ENCODE results near the gene ISM2.

ISM2 gene

GRCh38 chr14:77507762-77508161 is 9.1 kb upstream of the ISM2 start:
- no peak for DNase-seq

DNA sequence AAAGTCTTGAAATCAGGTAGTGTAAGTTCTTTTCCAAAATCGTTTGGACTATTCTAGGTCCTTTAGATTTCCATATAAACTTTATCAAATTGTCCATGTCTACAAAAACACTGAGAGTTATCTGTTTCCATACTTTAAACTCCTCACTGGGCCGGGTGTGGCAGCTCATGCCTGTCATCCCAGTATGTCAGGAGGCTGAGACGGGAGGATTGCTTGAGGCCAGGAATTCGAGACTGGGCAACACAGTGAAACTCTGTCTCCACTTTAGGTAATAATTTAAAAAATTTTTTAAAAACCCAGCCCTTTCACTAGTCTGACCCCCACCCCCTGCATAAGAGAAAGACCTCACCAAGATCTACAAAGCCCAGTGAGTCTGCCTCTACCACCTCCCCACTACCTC is 6.4 kb upstream of the ISM2 start:
- no peak for DNase-seq

DNA sequence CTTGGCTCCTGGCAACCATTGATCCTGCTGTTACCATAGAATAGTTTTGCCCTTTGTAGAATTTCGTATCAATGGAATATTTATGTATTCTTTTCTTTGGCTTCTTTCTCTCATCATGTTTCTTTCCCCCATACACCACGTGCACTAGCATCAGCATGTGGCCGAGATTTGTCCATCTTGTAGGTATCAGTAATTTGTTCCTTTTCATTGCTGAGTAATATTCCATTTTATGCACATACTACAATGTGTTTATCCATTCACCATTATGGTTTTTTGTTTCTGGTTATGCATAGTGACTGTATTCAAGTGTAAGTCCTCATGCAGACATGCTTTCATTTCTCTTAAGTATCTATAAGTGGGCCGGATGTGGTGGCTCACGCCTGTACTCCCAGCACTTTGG is 4.5 kb upstream of the ISM2 start:
- no peak for DNase-seq

GRCh38 chr14:77502109-77502782 is 3.6 kb upstream of the ISM2 start:
- no peak for DNase-seq

DNA sequence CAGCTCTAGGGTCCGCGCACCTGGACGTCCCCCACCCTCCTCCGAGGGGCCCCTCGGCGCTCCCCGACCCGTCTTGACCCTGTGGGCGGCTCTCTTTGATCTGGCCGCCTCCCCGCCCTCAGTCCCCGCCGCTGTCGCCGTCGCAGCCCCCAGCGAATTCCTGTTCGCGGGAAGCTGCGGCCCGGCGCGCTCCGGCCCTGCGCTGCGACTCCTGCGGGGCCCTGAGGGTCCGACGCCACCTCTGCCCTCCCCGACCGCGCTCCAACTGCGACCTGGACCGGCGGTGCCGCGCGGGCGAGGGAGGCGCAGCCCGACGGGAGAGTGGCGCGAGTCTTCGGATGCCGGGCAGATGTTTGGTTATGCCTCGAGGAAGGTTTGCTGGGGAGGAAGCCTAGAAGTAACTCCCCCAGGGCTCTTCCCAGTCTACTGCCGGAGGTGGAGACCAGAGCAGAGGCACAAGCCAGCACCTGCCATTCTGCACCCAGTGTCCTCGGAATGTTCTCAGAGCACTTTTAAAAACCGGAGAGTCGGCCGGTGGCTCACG is 440 bp upstream of the ISM2 start:
- no peak for DNase-seq

DNA sequence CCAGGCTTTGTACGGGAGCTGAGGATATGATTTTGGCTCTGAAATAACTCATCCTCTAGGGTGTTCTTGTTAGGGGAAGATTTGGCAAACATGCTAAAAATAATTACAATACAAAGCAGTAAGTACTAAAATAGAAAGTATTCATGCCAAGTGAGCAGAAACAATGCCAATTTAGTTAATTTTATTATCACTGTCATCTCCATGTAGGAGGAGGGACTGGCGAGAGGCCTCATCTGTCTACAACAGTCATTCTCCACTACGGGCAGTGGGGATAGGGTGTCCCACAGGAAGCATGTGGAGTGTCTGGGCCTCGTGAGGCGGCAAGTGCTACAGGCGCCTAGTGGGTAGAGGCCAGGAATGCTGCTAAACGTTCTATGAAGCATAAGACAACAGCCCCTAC is 3.3 kb downstream of the ISM2 start:
- peak in 1 of 2 donors; percentile 6 for DNase-seq

DNA sequence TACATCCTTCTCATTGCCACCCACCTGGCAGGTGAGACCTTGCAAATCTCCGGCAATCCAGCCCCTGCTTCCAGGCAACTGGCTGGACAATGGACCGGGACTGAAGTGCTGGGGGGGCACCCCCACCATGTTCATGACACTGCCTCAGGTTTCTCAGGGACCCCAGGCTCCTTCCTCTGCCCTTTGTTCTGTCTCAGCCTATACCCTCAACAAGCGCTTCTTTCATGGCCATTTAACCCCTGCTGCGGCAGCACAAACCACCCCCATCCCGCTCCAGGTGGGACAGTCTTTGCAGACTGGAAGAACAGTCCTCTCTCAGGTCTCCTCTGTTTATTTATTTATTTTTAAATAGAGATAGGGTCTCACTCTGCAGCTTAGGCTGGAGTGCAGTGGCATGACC is 7.6 kb downstream of the ISM2 start:
- DNase-seq, result no peak

DNA sequence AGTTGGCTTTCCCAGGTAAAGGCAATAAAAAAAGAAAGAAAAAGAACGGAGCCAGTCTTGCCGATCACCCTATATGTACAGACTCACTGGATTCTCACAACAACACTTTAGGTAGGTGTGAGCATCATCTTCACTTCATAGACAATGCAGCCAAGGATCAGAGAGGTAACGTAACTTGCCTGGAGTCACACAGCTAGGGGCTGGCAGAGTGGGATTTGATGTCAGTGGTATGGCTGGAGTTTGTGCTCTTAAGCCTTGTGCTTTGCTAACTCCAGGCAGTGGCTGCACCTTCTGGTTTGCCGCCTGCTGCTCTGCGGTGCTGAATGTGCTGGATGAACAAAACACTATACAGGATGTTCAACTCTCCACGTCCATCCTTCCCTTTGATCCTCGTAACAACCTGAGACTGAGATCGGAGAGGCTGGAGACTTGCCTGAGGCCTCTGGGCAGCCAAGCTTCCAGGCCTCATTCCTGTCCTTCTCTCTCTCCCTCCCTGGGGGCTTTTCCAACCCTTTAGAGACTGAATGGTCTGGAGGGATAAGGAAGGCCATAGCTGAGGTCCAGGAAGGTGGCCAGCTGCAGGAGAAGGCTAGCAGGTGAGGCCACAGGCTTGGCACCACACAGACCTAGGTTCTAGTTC is 8.1 kb downstream of the ISM2 start:
- DNase-seq, result no peak

DNA sequence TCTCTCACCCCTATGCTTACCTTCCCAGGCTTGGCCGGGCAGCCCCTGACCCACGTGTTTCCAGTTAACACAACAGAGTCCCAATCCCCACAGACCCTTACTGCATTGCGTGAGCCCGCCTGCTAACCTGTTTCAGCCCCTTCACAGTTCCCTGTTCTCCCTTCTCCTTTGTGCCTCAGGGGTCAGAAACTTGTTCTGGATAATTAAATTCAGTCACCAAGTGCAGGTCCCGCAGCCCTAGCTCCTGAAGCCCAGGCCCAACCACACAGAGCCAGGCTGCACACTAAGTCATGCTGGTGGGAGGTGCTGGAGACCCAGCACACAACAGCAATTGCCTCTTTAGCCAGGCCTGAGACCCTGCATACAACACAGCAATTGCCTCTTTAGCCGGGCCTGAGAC is 9.6 kb downstream of the ISM2 start:
- DNase-seq, result no peak

DNA sequence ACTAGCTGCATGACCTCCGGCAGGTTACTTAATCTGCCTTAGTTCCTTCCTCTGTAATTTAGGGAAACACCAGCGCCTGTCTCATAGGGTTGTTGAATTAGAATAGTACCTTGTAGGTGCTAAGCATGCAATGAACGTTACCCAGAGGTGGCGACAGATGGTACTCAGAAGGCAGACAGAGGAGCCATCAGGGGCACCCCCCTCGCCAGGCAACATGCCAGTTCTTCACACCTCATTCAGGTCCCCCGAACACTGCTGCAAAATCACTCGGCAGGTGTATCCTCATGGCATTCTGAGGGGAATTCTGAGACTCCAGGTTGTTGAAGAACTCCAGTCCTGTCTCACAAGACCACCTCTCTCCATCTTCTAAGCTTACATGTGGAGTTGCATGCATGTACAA is 10.1 kb downstream of the ISM2 start:
- no peak for DNase-seq

DNA sequence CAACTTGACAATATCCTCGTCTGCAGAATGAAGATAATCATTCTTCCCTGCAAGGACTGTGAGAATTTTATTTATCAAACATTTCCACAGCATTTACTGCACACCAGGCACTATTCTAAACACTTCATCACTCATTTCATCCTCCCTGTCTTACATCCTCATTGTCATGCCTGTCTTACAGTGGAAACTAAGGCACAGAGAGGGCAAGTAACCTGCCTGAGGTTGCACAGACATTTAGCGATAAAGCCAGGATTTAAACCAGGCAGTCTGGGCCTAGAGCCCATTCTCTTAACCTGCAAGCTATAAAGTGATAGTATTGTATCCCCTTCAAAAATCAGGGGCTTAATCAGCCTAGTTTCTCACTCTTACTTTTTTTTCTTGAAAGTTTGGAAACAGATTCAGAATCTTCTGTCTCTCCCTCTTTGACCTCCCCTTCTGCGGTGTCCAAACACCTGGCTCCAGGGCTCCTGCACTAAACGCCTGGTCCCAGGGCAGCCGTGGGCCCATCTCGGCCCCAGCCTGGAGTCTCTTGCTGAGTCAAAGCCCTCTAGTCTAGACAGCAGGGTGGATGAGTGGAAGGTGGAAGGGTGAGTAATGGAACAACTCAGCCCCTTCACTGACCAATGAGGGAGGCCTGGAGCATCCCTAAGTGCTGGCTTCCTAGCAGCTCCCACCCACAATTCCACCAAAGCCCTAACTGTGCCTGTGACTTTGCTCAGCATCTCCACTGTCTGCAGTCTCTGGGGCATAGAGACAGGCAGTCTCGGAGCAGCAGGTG is 12.5 kb downstream of the ISM2 start:
- no peak for DNase-seq

DNA sequence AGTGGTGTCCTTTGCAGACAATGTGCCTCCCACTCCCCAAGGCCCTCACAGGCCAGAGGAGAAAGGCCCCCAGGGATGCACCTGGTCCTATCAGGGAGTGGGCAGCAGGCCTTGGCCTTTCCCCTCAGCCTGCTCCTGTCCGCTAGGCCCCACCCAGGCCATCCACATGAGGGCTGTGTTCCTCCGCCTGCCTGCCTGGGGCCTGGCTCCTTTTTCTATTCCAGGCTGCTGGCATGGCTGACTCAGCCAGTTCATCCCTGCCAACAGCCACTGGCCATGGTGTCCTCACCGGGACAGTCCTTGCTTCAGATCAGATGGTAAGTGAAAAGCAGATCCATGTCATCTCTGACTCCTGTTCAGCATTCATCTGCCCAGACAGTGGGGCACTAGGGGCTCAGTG is 13.4 kb downstream of the ISM2 start:
- DNase-seq, result no peak

DNA sequence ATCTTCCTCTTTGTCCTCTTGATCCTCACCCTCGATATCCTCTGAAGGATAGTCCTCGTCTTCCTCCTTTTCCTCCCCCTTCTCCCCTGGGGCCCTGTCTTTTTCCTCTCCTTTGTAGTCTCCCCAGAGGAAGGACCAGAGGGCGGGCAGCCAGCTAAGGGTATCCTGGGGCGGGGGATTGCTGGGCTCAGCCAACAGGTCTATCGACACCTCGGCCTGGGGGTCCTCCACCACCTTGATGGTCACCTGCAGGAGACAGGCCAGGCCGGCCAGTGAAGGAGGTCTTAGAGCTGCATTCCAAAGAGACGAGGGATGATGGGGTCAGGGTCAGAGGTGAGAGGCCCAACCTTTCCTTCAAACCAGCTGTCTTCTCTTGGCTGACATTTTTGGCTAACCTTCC is 16.2 kb downstream of the ISM2 start:
- no peak for DNase-seq

DNA sequence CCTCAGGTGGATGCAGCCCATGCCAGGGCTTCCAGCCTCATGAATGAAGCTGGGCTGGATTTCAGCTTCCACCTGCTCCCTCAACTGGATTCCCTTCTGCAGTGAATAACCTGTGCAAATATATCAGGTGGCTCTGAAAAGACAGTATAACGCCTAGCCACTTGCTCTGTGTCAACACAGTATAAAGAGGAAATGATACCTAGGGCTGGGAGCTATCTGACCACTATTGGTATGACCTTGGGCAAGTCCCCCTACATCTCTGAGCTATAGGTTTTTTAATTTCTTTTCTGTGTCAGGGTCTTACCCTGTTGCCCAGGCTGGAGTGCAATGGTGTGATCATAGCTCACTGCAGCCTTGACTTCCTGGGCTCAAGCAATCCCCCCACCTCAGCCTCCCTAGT is 19.8 kb downstream of the ISM2 start:
- DNase-seq, result no peak

GRCh38 chr14:77478029-77478428 is 20.6 kb downstream of the ISM2 start:
- DNase-seq, result no peak

GRCh38 chr14:77475432-77476115 is 23.0 kb downstream of the ISM2 start:
- no peak for DNase-seq

DNA sequence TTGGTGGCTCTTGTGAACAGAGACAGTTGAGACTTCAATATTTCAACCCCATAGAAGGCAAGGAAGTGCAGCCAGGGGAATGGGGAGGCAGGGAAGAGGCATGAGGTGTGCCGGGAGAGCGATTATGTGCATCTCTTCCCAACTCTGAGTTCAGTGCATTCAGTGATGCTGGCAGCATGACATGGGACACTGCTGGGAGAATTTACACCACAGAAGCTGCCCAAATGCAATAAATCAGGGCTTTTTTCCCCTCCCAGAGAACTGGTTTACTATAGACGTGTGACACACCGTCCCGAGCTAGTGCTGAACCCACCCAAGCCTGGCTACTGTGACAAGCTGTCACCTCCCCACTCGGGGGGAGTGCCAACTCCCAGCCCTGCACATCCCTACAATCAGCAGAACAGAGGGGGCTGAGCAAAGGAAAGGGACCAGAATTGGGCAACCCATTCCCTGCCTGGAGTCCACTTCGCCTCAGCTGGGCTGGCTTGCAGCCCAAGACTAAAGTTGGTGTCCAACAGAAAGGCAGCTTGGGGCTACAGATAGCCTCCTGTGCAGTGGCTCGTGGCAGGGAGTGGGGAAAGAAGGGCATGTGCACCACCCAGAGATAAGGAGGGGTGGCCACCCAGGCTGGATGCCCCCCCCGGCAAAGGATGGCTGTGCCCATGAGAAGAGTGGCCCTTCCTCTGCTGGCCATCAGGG is 24.0 kb downstream of the ISM2 start:
- no peak for DNase-seq

GRCh38 chr14:77473921-77474320 is 24.7 kb downstream of the ISM2 start:
- no peak for DNase-seq

DNA sequence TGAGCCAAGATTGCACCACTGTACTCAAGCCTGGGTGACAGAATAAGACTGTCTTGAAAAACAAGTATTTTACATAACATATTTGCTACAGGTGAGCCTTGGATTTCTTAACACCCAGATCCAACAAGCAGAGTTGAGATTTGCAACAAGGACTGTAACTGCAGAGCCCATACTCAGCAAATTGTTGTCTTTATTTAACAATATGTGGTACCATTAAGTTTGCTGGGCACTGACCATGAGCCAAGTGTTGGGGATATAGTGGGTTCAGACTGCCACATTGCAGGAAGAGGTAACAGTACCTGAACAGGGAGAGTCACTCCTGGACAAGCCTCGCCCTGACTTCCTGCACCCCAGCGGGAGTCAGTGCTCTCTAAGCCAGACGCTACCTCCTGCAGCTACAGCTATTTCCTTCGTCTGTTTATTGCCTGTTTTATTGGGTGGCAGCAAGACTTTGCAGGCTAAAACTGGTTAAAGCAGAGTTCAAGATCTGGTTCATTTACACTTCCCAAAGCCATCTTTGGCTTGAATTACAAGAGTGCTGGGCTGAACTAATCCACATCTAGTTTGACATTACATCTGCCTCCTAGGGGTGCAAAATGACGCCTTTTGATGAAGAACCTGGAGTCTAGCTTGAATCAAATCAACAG is 28.3 kb downstream of the ISM2 start:
- no peak for DNase-seq

DNA sequence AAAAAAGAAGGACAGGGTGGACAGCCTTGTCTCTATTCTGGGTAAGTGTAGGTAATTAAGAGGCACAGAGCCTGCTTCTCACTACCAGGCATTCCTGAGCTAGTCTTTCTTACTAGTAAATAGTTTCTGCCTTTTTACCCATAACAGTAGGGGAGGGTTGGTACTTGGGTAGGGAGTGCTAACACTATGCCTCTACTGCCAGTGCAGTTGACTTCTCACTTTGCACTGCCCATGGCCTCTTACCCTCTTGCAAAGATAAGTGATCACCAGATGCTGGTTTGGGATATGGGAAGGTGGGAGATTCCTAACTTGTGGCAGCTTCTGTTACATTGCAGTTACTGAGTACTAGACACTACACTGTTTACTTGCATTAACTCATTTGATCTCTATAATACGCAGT is 29.1 kb downstream of the ISM2 start:
- DNase-seq, result no peak

- DNase-seq, result no peak
Measured at GRCh38 chr14:77469067-77469505, 29.5 kb downstream of the ISM2 start.

DNA sequence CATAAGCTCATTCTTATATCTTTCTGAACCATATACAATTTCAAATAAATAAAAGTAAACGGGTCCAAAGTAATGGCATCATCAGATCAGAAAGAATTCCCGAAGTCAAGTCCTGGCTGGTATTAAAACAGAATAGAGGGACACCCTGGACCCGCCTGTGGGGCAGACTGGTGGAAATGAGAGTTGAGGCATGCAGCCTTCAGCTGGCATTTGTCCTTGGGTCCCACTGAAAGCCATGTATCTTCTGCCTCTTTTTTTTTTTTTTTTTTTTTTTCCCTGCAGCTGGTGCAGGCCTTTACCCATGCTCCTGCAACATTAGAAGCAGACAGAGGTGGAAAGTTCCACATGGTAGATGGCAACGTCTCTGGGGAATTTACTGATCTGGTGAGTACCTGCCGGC is 30.8 kb downstream of the ISM2 start:
- no peak for DNase-seq
